GM21360 (cell line): ENCODE measurements around the gene SLC66A1.
A peak's percentile ranks its signal among the peaks of the same experiment; 100 is the strongest.
"Not testable (repeated sequence)": the region's sequence is repeated elsewhere in the genome, so short reads cannot be mapped to it uniquely, and the experiment has no call there.

ENCODE experiments used
- ATAC-seq: cut with Tn5 transposase; IDR thresholded peaks from one replicate; pipeline ENCODE4 v1.9.1; 2021; ENCODE audit warnings: mild to moderate bottlenecking, moderate library complexity; ENCODE audit not compliant: unreplicated experiment

SLC66A1 gene

GRCh38 chr1:19304081-19304480, 8.0 kb upstream of the SLC66A1 start:
- not testable (repeated sequence) for ATAC-seq

GRCh38 chr1:19305880-19306279, 6.2 kb upstream of the SLC66A1 start:
- ATAC-seq, result no peak

- no peak for ATAC-seq
Measured at GRCh38 chr1:19306941-19307340, 5.2 kb upstream of the SLC66A1 start.

GRCh38 chr1:19307794-19308508, 4.2 kb upstream of the SLC66A1 start:
- no peak for ATAC-seq

GRCh38 chr1:19308509-19308907, 3.6 kb upstream of the SLC66A1 start:
- ATAC-seq, result no peak

GRCh38 chr1:19309123-19309813, 2.9 kb upstream of the SLC66A1 start:
- no peak for ATAC-seq

- no peak for ATAC-seq
Measured at GRCh38 chr1:19310061-19310460, 2.1 kb upstream of the SLC66A1 start.

- no peak for ATAC-seq
Measured at GRCh38 chr1:19310720-19311502, 1.2 kb upstream of the SLC66A1 start.

GRCh38 chr1:19311503-19311930, 609 bp upstream of the SLC66A1 start:
- no peak for ATAC-seq

- ATAC-seq, result peak; percentile 23
Measured at GRCh38 chr1:19312782-19313635, 883 bp downstream of the SLC66A1 start.

GRCh38 chr1:19313636-19313959, 1.5 kb downstream of the SLC66A1 start:
- ATAC-seq, result no peak

GRCh38 chr1:19313961-19314882, 2.1 kb downstream of the SLC66A1 start:
- ATAC-seq, result no peak

GRCh38 chr1:19315378-19316198, 3.5 kb downstream of the SLC66A1 start:
- ATAC-seq, result no peak

GRCh38 chr1:19317126-19317910, 5.2 kb downstream of the SLC66A1 start:
- ATAC-seq, result no peak

GRCh38 chr1:19319196-19319595, 7.1 kb downstream of the SLC66A1 start:
- no peak for ATAC-seq

GRCh38 chr1:19321071-19321470, 8.9 kb downstream of the SLC66A1 start:
- no peak for ATAC-seq

GRCh38 chr1:19322481-19322880, 10.4 kb downstream of the SLC66A1 start:
- ATAC-seq, result no peak

GRCh38 chr1:19323987-19324664, 12.0 kb downstream of the SLC66A1 start:
- ATAC-seq, result no peak
